Measurements from ENCODE around the gene FILIP1. TPM values are rescaled to one million over a fixed set of nuclear protein-coding genes. Genes with fewer than 3 reads are reported as not detected.

The FILIP1 gene
- total RNA-seq, 6 experiments from 2014 or later: 0.09 to 0.24 (median 0.12) TPM

DNA sequence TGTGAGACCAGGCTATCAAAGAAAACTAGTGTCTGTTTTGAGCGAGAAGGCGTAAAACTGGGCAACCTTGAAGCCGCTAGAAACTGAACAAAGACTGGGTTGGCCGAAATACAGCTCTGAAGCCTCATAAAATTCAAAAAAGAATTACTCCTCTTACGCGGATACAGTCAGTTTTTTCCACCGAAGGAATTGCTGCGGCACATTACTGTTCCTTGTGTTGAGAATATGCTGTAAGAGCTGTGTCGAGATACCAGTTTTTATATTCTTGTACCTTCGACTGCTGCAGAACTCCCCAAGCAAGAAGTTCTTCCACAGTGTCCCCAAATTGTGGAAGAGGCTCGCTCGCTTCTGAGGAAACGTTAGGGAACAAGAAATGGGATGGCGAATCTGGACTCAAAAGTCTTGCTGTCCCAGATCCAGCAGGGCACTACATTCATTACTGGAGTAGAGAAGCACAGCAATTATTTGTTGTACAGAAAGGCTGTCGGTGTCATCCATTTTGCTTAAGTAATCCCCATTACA is 249.5 kb downstream of the FILIP1 start:
- Mint-ChIP-seq H3K4me3 (peak overlapping the region; percentile 99), H3K36me3 (ENCODE audit: low read depth) (peaks cover 14% of the 10 kb centered on the region), H3K27ac (peak overlapping the region; percentile 98), H3K9me3 (no peaks in the 10 kb centered on the region), H3K4me1 (ENCODE audit: low read depth) (peaks cover 34% of the 10 kb centered on the region), H3K27me3 (ENCODE audit: insufficient read depth) (peaks cover 4% of the 10 kb centered on the region; the same call in 1 of the 2 replicates)
- no peak for DNase-seq
- TF ChIP-seq, protein P1, sequence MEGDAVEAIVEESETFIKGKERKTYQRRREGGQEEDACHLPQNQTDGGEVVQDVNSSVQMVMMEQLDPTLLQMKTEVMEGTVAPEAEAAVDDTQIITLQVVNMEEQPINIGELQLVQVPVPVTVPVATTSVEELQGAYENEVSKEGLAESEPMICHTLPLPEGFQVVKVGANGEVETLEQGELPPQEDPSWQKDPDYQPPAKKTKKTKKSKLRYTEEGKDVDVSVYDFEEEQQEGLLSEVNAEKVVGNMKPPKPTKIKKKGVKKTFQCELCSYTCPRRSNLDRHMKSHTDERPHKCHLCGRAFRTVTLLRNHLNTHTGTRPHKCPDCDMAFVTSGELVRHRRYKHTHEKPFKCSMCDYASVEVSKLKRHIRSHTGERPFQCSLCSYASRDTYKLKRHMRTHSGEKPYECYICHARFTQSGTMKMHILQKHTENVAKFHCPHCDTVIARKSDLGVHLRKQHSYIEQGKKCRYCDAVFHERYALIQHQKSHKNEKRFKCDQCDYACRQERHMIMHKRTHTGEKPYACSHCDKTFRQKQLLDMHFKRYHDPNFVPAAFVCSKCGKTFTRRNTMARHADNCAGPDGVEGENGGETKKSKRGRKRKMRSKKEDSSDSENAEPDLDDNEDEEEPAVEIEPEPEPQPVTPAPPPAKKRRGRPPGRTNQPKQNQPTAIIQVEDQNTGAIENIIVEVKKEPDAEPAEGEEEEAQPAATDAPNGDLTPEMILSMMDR (IDR thresholded peaks at IDR 0.05): no peak

DNA sequence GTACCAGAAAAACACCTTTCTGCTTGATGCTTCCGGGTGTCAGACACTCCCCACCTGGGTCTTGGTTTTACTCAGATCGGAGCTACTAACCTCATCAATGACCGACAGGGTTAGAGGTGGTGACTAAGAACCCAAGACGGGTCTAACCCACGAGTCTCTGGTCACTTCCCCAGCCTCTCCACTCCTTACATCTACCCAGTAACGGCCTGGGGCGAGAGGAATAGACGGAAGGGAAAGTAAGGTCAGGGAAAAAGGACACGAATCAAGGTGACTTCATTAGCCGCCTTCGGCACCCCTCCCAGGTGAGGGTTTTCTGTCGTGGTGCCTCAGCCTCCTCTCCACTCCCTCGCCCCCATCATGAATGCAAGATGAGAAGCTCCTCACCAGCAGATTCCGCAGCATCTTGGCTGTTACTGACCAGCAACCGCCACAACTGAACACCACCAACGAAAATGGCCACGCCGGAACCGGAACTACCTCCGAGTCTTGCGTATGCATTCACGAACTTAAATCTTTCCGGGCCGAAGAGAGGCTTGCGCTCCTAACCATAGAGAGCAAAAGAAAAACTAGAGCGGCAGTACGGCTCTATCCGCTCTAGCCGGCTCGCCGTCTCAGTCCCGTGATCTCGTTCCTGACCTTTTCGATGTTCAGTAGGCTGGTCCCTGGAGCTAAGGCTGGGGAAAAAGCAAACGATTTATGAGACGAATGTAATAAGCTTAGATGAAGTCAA is 250.1 kb downstream of the FILIP1 start, which contains the start of gene COX7A2:
Gene COX7A2, minus strand, starts transcription at position 469 of the 730 bp plus-strand sequence. Its CDS starts 67 bp downstream, at position 402.
- Mint-ChIP-seq H3K9me3 (no peaks in the 10 kb centered on the region), H3K27ac (peak within 1 kb of the TSS; percentile 98), H3K4me3 (peak within 1 kb of the TSS; percentile 99), H3K27me3 (ENCODE audit: insufficient read depth) (peaks cover 4% of the 10 kb centered on the region; the same call in 1 of the 2 replicates), H3K4me1 (ENCODE audit: low read depth) (peaks cover 34% of the 10 kb centered on the region), H3K36me3 (ENCODE audit: low read depth) (peaks cover 14% of the 10 kb centered on the region)
- TF ChIP-seq, protein P1 (IDR thresholded peaks at IDR 0.05): no peak
- peak; percentile 98 for DNase-seq

Small RNAs within 50 kb of the gene (microRNA-seq; reads per million reads assigned to microRNA genes)
- not detected for gene MIR4463

Other genes starting within 250 kb of the FILIP1 start
- gene COX7A2, start 250.0 kb downstream of the FILIP1 start, total RNA-seq (2021; fragmentation: NEBNext Ultra II Directional; extraction: Animal tissue kit (Norgen Biotek cat#: 25700)): 100 to 1,000 TPM; 473 to 536 (median 489) TPM
- 100 to 1,000 TPM; 154 to 232 (median 192) TPM for gene TMEM30A, start 209.0 kb downstream of the FILIP1 start, total RNA-seq (2021; fragmentation: NEBNext Ultra II Directional; extraction: Animal tissue kit (Norgen Biotek cat#: 25700))
- 10 to 100 TPM; 52.0 to 63.1 (median 57.4) TPM for gene SENP6, start 108.1 kb upstream of the FILIP1 start, total RNA-seq (2021; fragmentation: NEBNext Ultra II Directional; extraction: Animal tissue kit (Norgen Biotek cat#: 25700))